Activated CD4-positive, alpha-beta T cell treated with anti-CD3 and anti-CD28 coated beads, Interleukin-2, Interleukin-6, amounts not matched to agents 100 ng/mL and 50 ng/mL, durations not matched to agents 16 hours and 8 hours (primary cell): ENCODE results near the gene FHOD3.
"Not testable (repeated sequence)": the region's sequence is repeated elsewhere in the genome, so short reads cannot be mapped to it uniquely, and the experiment has no call there.

Source experiments
- DNase-seq: peaks from one replicate; pipeline ENCODE4 v3.0.0-alpha.2; 2020

The FHOD3 gene

DNA sequence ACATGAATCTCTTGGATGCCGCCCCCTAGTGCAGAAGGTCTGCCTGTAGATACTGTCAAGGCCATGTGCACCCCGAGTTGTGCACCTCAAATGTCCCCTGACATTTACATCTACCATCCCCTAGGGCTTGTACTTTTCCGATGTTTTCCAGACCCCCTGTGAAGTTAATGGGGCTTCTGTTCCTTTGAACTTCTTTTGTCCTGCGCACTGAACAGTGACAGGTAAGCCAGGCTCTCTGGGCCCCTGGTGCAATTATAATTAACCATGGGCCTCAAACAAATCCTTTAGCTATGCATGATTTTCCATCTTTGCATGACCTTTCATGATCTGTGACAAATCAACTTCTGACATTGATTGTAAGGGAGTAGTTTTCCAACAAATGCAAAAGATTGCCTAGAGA is 158.4 kb downstream of the FHOD3 start:
- DNase-seq = no peak

DNA sequence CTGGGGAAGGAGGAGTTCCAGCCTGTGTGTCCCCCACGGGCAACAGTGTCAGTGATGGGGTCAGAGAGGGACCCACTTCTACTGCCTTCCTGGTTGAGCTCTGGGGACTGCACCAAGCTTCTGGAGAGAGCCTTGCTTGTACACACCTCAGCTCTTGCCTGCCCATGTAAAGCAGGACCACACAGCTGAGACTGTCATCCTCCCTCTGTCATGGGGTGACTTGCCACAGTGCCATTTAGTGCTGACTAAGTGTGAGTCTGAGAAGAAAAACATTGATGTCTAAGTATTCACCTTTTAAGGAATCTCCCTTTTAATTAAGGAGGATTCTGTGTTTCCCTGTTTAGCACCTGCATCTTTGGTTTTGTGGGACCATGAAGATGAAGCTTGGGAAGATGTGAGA is 159.1 kb downstream of the FHOD3 start:
- DNase-seq = no peak

DNA sequence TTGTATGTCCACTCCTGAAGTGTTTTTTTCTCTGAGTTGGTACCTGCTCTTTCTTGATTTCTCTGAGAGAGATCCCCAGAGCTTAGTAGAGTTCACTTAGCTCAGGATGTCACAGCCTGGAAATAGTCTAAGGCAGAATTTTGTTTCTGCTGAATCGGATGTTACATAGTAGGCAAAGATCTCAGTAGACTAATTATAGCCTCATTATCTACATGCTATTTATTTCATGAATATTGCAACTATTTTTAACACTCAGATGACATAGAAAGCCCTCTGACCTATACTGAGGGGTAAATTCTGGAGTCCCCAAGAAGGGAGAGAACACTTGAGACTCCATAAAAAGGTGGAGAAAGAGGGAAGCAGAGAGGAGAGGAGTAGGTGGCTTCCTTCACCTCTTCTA is 160.2 kb downstream of the FHOD3 start:
- DNase-seq = no peak

DNA sequence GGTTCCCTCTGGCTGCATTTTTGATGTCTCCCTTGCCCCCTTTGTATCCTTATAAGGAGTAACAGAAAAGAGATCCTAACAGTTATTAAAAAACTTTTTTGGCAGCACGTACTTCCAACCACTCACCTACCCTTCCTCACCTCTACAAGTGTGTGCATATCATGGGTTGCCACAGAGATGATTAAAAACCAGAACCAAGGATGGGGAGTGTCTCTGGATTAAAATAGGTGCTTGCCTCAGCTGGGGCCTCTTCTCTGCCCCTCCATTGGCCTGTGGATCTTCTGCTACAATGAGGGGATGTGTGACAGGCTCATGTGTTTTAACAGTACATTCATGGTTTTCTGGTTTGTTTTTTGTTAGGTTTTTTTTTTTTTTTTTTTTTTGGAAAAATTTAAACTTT is 160.8 kb downstream of the FHOD3 start:
- DNase-seq = no peak

DNA sequence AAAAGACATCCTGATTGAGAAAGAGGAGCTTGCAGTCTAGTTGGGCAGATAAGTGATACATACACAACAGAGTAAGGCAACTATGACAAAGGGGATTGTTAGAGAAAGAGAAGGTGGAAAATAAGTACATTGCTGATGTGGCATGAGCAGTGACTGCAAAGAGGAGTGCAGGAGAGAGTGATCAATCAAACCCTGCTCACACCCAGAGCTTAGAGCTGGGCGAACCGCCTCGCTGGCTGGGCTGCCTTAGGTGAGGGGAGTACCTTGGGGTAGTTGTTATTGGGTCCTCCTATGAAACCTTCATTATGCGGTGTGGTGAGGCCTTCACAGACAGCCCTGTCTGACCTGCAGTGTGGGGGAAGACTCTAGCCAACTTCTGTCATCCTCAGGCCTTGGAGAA is 161.7 kb downstream of the FHOD3 start:
- DNase-seq = no peak

DNA sequence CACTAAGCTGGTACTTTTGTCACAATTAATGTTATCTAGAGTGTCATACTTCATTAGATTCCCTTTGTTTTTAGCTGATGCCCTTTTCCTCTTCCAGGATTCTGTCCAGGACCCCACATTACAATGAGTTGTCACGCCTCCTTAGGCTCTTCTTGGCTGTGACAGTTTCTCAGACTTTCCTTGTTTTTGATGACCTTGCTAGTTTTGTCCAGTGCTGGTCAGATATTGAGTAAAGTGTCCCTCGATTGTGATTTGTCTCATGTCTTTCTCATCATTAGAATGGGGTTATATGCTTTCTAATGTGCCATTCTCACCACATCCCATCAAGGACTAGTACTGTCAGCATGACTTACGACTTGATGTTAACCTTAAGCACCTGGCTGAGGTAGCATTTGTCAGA is 162.3 kb downstream of the FHOD3 start:
- no peak for DNase-seq

DNA sequence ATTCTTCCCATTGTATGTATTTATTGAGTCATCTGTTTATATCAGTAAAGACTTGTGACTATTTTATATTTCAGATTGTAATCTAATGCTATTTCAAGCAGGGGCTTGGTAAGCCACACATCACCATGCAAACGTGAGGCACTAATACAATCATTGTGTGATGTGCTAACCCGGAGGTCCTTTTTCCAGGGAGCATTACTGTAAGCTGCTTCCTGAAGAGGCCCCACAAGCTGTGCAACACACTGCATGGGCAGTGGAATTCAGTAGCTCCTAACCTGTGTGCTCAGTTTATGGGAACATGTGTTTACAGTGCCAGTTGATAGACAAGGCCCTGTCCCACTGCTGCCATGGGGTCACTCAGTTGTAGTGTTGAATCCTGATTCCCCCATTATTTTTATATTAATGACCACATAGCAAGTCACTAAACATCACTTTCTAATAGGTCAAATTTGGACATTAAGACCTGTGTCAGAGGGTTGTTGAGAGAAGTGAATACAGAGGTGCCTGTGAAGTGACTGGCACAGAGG is 162.9 kb downstream of the FHOD3 start:
- no peak for DNase-seq

DNA sequence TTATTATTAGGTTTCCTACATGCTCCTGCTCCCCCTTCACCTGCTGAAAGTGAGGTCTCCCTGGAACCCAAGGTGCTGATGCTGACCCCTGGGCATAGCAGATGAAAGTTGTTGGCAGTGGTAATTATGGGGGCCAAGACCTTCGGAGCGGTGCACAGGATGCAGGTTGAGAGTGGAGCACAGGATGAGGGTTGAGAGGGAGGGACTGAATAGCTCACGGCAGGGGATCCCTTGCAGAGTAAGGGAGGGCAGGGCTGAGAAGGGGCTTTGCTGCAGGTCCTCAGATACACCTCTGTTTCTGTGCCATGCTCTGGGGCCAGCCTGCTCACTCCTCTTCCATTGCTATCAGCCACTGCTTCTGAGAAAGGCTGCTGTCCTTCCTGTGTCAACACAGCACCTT is 163.3 kb downstream of the FHOD3 start:
- DNase-seq = no peak

DNA sequence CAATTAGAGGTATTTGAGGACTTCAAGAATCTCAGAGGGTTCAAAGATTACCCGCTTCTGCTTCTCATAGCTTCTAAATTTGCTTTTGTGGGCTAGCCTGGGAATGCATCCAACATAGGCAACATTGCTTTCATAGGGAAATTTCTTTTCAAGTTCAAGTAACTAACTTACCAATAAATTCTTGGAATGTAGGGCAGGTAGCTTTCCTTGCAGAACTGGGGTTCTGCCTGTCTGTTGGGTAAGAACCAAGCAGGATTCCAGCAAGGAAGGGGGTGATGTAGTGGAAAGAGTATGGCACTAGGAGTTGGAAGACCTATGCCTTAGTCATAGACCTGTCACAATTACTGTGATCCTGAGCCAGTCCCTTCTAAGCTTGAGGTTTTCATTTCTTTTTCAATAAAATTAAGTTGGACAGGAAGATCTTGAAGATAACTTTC is 164.1 kb downstream of the FHOD3 start:
- no peak for DNase-seq

DNA sequence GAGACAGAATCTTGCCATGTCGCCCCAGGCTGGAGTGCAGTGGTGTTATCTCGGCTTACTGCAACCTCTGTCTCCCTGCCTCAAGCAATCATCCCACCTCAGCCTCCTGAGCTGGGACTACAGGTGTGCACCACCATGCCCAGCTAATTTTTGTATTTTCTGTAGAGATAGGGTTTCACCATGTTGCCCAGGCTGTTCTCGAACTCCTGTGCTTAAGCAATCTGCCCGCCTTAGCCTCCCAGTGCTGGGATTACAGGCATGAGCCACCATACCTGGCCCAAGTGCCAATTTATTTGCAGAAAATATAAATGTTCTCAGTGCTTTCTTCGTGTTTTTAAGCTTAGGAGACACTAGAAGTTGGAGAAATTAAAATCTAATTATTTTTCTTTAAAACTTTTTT is 166.0 kb downstream of the FHOD3 start:
- DNase-seq = not testable (repeated sequence)

DNA sequence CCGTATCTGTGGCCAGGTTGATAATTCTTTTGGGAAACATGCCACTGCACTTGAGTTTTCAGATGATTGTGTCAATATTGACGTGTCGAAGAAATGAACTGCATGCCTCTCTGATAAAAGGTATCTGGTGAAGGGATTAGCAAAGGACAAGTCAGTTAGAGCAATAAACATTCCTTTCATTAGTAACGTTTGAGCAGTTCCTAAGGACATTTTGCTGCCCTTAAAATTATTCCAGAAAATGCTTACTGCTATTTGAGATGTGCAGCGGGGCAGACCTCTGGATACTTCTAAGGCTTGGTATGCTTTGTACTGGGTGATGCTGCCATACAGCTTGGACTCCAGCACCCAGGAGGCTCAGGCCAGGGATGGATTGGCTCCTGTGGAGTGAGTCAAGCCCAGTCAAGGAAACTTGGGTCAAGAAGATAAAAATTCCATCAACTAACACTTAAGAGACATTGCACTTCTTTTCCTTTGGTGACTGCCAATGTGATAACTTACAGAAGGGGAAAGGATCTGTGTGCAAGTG is 166.7 kb downstream of the FHOD3 start:
- DNase-seq = no peak

DNA sequence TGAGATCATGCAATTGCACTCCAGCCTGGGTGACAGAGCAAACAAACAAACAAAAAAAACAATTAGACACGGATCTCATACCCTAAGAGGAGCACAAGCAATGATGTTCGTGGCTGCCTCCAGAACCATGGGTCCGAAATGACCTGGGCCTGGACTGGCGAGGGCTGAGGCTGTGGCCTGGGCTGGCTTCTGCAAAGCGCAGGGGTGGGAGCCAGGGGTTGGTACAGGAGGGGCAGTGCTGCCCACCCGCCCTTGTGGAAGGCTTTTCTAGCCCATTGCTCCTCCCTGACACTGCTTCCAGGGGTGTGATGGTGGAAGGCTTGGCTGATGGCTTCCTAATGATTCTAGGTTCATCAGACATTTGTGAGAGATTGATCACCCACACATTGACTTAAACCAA is 167.8 kb downstream of the FHOD3 start:
- DNase-seq = no peak

DNA sequence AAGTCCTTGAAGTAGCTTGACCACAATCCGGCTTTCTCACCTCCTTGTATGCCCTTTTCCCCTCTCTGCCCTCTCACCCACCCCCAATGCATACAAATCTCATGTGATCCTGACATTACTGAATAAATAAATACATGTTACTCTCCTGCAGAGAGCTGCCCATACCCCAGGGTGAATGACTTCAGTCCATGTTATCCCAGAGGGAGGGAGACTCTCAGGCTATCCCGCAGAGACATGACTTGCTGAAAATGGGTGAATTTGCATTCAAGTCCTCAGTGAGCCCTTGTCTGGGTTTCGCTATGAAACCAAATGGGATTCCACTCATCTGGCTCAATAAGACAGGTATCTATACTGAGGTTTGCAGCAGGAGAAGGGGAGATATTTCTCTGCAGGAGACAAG is 168.5 kb downstream of the FHOD3 start:
- no peak for DNase-seq

DNA sequence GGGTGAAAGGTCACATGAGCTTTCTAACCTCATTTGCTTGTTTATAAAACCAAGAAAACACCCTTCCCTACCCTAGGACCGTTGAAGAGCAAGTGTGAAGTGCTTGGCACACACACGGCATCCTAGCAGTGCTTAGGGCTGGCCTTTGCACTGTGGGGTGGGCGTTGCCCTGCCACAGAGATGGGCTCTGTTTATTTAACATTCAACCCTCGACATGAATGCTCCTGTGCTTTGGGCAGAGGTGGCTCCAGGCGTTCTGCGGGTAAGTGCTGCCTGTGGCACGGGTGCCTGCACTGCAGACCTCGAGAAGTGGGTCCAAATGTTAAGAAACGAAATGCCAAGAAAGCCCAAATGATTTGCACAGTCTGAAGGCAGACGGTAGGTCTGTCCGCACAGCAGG is 170.1 kb downstream of the FHOD3 start:
- DNase-seq = no peak

DNA sequence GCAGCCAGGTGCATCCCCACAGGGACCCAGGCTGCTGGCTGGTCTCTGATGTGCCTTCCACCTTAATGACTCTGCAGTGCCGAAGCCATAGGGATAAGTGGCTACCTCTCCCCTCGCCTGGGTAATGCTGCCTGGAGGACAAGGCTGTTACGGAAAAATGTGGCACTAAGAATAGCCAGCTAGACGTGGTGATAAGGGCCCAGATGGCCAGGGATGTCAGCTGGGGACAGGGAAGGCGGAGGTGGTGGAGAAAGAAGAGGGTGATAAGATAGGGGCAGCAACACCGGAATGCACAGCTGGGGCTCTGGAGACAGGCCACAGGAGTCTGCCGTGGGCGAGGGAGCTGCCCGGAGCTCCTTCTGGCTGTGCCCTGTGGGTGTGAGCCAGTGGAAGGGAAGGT is 170.6 kb downstream of the FHOD3 start:
- DNase-seq = no peak

DNA sequence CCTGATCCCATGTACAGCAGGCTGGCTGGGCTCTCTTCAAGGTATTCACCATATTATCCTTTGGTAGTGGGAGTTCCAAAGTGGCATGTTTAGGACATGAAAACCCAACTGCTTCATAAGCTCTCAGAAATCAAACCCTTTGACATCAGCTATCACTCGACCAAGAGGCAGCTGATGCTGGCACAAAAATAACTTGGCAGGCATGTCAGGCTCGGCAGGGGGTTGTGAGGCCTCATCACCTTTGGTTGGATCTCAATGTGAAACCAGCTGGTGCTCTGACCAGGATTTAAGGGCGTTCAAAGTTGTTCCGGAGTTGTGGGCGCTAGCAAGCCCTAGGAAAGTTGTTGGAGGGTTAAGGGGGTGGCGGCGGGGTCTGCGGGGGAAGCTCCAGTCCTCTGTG is 171.9 kb downstream of the FHOD3 start:
- DNase-seq = no peak

DNA sequence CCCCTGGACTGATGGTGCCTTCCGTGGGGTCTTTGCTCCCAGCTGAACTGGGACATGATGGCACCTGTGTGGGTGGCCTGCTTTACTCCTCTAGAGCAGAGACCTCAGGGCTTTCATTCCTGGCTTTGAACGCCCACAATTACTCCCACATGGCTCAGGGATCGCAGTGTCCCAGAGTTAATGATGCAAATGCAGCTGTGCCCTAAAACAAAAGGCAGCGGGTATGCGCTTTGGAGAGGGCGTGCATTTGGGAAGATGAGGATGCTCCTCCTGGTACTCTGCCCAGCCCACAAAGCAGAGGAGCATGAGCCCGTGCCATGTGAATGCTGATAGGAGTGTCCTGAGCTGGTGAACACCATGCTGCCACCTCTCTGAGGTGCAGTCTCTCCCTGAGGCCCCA is 173.4 kb downstream of the FHOD3 start:
- no peak for DNase-seq

DNA sequence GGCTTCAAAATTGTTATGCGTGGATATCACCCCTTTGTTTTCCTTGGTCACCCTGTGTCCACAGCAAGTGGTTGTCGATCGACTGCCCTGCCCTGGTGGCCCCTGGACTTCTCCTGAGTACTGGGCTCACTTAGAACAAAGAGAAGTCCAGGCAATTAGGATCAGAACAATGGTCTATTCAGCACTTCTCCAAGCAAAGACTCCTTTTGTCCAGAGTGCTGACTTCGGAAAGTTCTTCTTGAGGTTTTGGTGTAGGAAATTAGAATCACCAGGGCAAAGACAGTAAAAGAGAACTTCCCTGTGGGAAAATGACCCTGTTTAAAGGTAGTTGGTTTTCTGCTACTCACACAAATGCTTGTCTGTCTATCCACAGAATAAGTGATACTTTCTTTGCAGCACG is 173.9 kb downstream of the FHOD3 start:
- DNase-seq = no peak

DNA sequence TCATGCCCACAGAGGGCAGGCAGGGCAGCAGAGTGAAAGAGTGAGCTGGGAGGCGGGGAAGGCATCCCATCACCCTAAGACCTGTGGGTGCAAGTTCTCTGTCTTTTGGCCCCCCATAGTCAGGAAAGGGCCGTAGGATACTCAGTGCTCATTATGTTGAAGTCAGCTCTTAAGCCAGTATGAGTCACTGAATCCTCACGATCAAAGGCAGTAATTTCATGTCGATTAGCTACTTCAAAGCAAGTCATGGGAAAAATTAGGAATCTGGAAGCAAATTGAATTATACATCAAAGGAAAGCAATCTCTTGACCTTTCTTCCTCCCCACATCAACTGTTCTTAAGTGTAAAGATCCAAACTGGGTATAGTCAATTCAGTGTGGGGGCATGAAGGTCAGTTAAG is 178.9 kb downstream of the FHOD3 start:
- no peak for DNase-seq

DNA sequence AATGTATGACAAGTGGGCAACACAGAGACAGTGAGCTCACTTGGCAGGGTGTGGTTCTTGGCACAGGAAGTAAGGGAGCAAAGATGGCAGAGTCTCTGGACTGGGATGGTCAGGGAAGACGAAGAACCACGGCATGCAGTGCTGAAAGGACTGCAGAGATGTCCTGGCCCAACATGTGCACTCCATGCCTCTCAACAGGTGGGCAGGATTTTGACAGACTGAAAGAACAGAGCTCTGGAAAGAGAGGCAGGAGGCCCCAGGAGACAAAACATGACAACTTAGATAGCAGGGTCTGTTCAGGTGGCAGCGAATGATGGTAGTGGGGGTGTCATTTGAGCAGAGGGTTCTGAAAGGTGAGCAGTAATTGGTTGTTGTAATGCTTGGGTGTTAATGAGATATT is 180.3 kb downstream of the FHOD3 start:
- DNase-seq = no peak

DNA sequence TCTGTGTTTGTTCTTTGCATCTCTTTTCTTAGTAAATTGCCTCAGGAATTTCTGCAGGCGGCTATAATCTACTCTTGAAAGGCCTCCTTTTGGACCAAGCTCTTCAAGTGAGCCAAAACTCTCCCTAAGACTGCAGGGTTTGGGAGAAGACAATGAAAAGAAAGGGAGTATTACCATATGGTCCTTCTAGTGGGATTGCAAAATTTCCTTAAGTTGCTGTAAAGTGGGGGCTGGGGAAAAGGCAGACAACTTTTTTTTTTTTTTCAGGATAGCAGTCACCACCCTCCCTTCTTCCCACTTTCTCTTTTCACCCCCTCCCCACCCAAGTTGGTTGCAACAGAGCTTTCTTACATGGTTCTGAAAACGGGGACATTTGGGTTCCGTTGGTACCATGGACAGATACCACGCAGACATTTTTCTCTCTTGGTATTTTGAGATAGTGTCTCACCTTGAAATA is 183.7 kb downstream of the FHOD3 start:
- no peak for DNase-seq

DNA sequence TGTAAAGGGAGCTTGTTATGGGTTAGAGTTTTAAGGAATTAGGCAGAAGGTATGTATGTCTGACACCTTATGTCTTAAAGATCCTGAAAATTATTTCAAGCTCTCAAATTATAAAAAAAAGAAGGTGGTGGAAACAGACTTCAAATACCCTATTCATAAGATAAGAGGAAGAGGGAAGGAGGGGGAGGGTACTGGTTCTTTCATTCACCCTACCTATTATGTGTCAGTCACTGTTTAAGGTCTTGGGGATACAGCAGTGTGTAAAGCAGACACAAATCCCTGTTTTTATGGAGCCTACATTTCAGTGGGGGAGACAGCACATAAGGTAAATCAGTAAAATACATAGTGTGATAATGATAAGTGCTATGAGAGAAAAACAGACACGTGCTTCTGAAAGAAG is 184.4 kb downstream of the FHOD3 start:
- DNase-seq = no peak

DNA sequence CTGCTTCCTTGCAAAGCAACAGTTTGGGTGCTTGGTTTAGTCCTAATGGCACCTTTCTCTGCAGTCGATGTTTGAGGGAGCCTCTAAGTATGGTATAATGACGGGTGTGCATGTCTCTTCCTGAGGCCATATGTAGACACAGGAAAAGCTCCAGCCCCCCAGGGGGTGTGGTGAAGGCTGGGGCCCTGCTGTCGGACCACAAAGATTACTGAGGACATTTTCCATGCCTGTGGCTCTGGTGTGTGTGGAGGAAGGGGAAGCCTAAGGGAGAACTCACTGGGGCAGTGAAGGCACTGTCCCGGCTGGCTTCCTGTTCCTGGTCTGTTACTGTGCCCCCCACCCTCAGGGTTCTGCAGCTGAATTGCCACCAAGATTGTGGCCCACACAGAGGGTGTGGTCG is 187.1 kb downstream of the FHOD3 start:
- no peak for DNase-seq

DNA sequence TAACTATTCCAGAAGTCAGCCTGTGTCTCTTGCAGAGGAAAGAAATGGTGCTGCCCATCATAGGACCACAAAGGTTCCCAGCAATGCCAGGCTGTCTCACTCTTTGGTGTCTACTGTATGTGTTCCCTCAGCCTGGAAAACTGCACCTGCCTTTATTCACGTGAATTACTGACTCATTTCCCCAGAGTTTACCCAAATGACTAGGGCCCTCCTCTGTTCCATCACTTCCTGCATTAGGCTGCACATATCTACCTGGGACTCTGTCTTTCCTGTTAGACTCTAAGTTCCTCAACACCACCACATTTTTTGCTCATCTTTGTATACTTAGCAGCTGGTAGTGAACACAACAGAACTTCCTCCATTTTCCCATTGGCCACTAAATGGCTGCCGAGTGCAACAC is 188.3 kb downstream of the FHOD3 start:
- DNase-seq = no peak

DNA sequence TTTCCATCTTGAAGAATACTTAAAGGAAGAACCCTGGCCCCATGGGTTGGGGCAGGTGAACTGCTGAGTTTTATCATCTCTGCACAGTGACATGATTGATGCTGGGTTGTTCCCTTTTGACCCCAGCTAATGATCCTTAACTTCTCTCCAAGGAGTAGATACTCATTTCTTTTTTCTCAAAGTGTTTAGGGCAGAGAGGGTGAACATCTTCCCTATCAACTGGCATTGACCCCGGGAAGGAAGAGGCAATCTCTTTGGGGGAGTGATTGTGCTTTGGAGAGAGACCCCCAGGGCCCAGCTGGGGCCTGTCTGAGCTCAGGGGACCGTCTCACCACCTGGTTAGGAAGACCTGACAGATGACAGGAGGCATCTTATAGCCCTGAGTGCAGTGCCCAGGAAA is 190.6 kb downstream of the FHOD3 start:
- no peak for DNase-seq

DNA sequence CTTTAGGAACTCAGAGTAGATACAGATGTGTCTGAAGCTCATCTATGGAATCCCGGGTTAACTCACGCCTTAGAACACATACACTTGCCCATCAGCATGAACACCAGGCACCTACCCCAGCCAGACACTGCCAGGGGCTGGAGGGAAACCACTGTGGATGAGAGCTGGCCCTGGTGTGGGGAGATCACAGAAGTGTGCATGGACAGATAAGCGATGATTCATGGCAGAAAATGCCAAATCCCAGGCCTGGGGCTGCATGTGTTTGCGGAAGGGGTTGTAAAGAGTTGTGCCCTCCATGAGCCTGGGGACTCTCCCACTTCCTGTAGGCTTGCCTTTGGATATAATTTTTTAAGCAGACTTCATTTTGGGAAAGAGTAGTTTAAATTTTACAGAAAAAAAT is 193.4 kb downstream of the FHOD3 start:
- no peak for DNase-seq
